ENCODE measurements around the gene PERM1.
"Not testable (repeated sequence)": the region's sequence is repeated elsewhere in the genome, so short reads cannot be mapped to it uniquely, and the experiment has no call there.

The PERM1 gene

GRCh38 chr1:997993-998744, 16.3 kb upstream of the PERM1 start:
- no peak for DNase-seq

- DNase-seq = no peak
These were observed 15.8 kb upstream of the PERM1 start for GRCh38 chr1:997713-997992.

DNA sequence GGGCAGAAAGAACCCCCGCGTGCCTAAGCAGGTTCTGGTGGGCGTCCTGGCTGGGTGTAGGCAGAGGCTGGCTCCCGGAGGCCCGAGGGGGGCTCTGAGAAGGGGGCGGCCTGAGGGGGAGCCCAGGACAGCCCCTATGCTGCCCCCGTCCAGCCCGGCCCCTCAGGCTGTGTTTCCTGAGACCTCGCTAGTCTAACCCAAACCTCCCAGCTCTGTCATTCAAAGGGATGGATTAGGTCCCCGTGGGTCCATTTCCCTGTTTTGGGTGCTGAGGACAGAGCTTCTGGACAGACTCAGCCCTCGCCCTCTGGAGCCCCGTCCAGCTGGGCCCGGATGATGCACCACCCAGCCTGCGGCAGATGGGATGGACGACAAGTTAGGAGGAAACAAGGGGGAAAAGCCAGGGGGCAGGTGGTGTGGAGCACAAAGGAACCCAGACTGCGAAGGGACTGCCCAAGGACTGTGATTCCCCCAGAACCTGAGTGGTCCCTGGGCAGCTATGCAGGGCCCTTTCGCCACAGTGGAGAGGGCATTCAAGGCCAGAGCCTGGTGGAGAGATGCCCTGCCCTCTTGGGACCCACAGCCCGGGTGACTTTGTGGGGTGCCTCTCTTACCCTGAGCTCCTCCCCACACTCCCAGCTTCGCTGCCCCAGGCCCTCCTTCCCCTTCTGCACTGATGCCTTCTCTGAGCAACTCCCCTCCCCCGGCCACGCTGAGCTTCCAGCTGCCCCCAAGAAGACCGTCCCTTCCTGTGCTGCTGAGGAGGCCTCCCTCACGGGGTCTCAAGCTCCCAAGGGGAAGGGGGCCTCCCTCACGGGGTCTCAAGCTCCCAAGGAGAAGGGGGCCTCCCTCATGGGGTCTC, 15.2 kb upstream of the PERM1 start:
- no peak for DNase-seq

- DNase-seq = no peak
These were observed 14.1 kb upstream of the PERM1 start for GRCh38 chr1:995665-996633.

- DNase-seq = not testable (repeated sequence)
These were observed 12.7 kb upstream of the PERM1 start for GRCh38 chr1:994546-994945.

GRCh38 chr1:993379-993995, 11.6 kb upstream of the PERM1 start:
- no peak for DNase-seq

- no peak for DNase-seq
These were observed 10.5 kb upstream of the PERM1 start for GRCh38 chr1:992362-992761.

DNA sequence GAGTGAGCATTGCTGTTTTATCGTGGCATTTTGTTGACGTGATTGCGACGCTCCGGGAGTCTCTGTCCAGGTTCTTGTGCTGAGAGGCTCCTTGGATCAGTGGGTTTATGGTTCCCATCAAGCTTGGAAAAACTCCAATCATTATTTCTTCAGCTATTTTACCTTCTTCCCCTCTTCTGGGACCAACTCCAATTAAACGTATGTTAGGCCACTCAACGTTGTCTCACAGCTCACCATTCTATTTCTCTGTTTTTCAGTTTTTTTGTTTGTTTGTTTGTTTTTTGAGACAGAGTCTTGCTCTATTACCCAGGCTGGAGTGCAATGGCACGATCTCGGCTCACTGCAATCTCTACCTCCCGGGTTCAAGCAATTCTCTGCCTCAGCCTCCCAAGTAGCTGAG, 10.0 kb upstream of the PERM1 start:
- DNase-seq = no peak

DNA sequence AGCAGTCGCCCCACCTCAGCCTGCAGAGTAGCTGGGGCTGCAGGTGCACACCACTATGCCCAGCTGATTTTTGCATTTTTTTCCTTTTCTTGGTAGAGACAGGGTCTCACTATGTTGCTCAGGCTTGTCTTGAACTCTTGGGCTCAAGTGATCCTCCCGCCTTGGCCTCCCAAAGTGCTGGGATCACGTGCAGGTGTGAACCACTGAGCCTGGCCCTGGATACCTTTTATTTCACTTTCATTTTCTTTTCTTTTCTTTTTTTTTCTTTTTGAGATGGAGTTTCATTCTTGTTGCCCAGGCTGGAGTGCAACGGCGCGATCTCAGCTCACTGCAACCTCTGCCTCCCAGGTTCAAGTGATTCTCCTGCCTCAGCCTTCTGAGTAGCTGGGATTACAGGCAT, 9.4 kb upstream of the PERM1 start:
- DNase-seq = not testable (repeated sequence)

DNA sequence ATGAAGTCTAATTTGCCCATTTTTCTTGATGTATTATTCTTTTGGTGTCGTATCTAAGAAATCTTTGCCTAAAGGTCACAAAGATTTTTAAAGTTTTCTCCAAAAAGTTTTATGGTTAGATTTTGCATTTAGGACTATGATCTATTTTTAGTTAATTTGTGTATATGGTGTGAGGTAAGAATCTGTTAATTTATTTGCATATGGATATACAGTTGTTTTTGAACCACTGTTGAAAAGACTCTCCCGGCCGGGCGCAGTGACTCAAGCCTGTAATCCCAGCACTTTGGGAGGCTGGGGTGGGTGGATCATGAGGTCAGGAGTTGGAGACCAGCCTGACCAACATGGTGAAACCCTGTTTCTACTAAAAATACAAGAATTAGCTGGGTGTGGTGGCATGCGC, 6.2 kb upstream of the PERM1 start:
- not testable (repeated sequence) for DNase-seq

DNA sequence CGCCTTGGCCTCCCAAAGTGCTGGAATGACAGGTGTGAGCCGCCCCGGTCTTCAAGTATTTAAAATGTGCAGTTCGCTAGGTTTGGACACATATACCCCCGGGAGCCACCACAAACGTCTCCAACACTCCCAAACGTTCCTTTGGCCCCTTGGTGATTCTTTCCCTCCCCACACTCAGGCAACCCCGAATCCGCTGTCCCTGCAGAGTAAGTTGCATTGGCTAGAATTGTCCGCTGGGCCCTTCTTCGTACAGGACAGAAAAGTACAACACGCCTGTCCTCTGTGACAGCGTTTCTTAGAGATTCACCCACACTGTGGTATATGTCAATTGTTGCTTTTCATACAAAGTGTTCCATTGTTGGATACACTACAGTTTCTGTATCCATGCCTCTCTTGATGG, 3.2 kb upstream of the PERM1 start:
- no peak for DNase-seq

- DNase-seq = no peak
These were observed 2.6 kb upstream of the PERM1 start for GRCh38 chr1:984476-984814.

GRCh38 chr1:983798-984475, 2.0 kb upstream of the PERM1 start:
- DNase-seq = no peak

- no peak for DNase-seq
These were observed 1.0 kb upstream of the PERM1 start for GRCh38 chr1:982765-983436.

GRCh38 chr1:981491-981954, 370 bp downstream of the PERM1 start:
- no peak for DNase-seq

- DNase-seq = no peak
These were observed 1.1 kb downstream of the PERM1 start for GRCh38 chr1:980602-981395.

- DNase-seq = no peak
These were observed 1.7 kb downstream of the PERM1 start for GRCh38 chr1:980137-980571.

- no peak for DNase-seq
These were observed 2.2 kb downstream of the PERM1 start for GRCh38 chr1:979744-980072.

DNA sequence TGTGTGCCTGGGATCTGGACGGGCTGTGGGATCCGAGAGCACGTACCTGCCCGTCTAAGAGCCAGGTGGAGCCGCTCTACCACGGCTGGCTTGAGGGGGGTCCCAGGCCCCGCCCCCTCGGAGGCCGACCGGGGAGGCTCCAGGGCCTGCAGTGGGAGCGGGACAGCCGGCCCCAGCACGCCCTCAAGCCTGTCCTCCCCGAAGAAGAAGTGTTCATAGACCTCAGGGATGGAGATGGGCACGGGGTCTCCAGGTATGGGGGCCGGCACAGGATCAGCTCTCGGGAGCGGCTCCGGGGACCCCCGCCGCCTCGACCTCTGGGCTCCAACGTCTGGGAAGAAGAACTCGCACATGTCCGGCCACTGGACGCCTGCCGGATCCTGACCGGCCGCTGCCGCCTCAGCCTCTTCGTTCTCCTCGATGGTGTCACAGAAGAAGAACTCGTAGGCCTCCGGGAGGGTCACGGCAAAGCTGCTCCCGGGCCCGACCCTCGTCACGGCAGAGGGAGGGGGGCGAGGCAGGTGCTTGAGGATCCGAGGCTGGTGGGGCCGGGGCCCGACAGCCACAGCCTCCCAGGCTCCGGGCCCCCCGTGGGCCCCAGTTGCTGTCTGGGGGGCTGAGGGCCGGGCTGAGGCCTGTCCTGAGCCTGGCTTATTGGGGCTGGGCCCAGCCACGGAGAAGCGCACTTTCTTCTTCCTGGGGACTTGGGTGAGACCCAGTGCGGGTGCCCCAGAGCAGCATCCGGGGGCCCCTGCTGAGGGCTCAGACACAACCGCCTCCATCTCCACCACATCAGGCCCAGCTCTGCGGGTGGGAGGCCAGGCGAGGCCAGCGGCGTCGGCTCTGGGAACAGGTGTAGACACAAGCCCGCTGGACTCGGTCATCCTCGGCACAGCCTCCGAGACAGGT, 2.8 kb downstream of the PERM1 start:
- DNase-seq = no peak

Measured in NCI-H1048 (cell line).